ENCODE data around the gene PCDHB15.

DNA sequence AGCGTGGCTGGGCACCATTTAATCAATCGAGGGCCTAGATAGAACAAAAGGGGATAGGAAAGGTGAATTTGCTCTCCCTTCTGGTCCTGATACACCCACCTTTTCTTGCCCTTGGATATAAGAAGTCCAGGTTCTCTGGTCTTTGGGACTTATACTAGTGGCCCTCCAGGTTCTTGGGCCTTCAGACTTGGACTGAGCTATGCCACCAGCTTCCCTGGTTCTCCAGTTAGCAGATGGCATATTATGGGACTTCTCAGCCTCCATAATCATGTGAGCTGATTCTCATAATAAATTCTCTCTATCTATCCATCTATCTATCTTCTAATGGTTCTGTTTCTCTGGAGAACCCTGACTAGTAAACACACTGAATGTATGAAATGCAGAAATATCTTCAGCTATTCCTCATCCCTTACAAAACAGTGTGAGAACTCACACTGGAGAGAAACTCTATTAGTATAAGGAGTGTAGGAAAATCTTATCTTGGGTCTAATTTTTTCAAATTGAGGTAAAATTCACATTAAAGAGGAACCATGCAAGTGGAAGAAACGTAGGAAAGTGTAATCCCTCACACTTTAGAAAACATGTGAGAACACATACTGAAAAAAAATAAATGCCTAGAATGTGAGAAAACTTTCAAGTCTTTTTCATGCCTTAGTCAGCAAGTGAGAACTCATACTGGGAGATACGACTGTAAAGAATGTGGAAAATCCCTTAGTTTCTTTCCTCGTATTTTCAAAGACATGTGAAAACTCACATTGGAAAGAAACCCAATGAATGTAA, 15.5 kb downstream of the PCDHB15 start:
- TF ChIP-seq EZH2 (IDR thresholded peaks at IDR 0.05; ENCODE audit: insufficient read depth, poor library complexity, severe bottlenecking) (no peak), EZH2phosphoT487 (IDR thresholded peaks at IDR 0.05; ENCODE audit: insufficient read depth, low read depth) (no peak)

Data from GM23248 (cell line).